ENCODE results near the gene DYNC1LI2.
A peak's percentile ranks its signal among the peaks of the same experiment; 100 is the strongest.
"Not testable (repeated sequence)": the region's sequence is repeated elsewhere in the genome, so short reads cannot be mapped to it uniquely, and the experiment has no call there.

The DYNC1LI2 gene

DNA sequence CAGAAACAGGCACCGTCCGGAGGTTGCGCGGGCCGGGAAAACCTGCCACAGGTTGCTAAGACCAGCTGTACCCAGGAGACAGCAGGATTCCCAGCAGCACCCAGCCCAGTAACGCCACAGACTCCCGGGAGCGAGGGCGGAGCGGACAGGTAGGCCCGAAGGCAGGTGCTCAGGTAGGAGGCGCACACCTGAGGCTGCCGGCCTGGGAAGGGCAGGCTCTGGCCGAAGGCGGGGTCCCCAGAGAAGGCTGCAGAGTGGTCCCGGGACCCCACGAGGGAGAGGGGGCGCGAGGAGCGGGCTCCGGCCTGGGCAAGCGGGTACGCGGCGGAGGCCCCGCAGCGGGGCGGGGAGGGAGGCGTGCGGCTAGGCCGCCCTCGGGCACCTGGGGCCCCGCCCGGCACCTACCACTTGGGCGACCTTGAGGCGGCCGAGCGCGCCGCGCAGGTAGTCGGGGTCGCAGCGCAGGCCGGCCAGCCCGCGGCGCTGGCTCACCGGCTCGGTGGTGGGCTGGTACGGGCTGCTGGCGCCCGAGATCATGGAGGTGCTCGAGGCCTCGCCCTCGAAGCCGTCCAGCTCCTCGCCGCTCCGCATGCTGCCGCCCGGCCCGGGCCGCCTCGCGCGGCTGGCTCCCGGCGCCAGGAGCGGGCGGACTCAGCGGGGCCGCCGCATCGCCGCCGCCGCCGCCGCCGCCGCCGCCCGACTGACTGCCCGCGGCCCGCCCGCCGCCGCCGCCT is 55.3 kb downstream of the DYNC1LI2 start:
- DNase-seq: peak; percentile 5

DNA sequence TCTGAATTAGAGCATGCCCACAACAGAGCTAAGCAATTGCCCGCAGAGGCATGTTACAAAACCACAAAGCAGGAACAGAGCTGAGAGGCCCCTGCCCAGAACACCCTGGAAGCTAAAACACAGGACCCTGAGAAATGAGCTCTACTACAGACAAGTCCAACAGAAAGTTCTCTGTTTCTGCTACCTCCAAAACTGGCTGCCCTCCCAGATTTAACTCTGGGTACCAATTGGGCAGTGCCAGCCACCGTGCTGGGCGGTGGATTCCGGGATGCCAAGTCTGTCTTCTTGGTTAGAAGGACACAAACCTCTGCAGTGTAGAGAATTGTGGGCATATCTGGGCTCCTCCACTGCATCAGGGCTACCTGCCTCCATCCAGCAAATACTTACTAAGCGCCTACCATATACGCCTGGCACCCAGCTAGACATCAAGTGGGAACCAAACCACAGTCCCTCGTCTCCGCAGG is 55.9 kb downstream of the DYNC1LI2 start:
- peak; percentile 4 for DNase-seq

DNA sequence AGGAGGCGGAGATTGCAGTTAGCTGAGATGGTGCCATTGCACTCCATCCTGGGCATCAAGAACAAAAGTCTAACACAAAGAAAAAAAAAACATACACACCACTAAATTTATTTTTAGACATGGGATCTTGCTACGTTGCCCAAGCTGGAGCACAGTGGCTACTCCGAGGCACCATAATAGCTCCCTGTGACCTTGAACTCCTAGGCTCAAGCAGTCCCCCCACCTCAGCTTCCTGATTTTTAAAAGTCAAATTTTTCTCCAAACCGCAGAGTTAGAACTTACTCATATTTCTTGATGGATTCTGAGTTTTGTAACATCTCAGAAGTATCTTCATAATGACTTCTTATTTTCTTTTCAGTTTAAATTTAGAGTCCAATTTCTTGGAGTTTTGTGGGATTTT is 58.3 kb downstream of the DYNC1LI2 start:
- no peak for DNase-seq

DNA sequence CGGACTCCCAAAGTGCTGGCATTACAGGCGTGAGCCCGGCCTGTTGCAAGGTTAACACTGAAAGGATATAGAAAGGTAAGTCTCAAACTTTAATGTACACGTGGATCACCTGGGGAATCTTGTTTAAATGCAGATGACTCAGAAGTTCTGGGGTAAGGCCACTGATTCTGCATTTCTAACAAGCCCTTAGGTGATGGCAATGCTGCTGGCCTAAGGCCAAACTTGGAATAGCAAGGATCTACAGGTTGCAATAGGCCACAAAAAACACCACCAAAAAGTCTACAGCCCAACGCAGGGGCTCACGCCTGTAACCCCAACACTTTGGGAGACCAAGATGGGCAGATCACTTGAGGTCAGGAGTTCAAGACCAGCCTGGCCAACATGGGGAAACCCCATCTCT is 59.1 kb downstream of the DYNC1LI2 start:
- DNase-seq: no peak

DNA sequence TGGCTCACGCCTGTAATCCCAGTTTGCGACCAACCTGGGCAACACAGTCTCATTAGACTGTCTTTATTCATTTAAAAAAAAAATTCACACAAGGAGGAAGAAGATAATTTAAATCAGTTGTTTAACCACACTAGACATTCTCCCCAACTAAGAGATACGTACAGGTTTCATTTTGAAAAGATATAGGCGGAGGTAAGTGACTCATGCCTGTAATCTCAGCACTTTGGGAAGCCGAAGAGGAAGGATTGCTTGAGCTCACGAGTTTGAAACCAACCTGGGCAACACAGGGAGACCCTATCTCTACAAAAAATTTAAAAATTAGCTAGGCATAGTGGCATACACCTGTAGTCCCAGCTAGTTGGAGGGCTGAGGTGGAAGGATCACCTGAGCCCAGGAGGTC is 60.2 kb downstream of the DYNC1LI2 start:
- no peak for DNase-seq

DNA sequence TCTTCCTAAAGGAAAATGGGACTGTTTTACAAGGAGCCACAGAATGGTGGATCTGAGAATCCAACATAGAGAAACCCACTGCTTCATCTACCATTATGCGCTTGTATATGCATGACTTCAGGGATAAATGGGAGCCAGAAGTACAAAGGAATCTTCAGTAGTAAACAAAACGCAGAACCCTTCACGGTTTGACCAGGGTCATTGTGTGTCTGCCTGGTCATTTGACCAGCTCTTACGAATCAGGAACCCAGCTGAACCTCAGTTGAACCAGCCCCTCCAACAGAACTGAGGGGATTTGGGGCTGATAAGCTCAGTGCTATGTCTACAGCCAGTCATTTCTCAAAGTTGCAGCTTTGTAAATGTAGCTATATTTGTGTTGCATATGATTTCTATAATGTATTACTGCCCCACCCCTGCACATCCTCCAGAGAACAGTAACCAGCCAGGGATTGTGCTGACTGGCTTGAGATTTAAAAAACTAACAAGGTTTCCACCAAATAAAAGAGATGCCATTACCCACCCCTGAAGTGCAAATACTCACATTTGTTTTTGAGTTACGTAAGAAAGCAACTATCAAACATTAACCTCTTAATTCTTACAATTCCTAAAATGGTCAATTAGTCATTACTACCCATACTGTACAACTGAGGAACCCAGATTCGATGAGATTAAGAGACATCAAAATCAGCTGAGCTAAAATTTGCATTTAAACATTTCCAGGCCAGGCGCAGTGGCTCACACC is 61.1 kb downstream of the DYNC1LI2 start:
- no peak for DNase-seq

DNA sequence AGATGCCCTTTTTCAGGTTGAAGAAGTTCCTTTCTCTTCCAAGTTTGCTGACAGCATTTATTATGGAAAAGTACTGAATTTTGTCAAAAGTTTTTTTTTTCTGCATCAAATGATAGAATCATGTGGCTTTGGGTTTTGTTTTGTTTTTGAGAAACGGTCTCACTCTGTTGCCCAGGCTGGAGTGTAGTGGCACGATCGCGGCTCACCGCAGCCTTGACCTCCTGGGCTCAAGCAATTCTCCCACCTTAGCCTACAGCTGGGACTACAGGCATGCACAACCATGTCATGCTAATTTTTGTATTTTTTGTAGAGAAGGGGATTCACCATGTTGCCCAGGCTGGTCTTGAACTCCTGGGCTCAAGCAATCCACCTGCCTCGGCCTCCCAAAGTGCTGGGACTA is 62.1 kb downstream of the DYNC1LI2 start:
- no peak for DNase-seq

DNA sequence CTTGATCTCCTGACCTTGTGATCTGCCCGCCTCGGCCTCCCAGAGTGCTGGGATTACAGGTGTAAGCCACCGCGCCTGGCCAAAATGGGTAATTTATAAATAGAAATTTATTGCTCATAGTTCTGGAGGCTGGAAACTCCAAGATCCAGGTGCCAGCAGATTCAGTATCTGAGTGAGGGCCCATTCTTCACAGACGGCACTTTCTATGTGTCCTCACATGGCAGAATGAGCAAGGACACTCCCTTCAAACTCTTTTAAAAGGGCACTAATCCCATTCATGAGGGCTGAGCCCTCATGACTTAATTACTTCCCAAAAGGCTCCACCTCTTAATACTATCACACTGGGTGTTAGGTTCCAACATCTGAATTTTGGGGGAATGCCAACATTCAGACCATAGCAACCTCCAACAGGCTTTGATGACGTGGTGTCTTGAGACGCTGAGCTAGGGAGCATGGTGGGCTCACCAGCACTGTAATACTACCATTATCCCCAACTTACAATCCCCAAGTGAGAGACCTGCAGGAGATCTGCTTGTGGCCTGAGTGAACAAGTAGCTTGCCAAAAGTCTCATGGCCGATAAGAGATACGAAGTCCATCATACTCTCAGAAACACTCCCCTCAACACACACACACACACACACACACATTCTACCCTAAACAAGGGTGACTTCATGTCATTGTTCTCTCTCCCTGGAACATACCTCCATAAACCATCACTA is 63.3 kb downstream of the DYNC1LI2 start:
- DNase-seq: no peak

DNA sequence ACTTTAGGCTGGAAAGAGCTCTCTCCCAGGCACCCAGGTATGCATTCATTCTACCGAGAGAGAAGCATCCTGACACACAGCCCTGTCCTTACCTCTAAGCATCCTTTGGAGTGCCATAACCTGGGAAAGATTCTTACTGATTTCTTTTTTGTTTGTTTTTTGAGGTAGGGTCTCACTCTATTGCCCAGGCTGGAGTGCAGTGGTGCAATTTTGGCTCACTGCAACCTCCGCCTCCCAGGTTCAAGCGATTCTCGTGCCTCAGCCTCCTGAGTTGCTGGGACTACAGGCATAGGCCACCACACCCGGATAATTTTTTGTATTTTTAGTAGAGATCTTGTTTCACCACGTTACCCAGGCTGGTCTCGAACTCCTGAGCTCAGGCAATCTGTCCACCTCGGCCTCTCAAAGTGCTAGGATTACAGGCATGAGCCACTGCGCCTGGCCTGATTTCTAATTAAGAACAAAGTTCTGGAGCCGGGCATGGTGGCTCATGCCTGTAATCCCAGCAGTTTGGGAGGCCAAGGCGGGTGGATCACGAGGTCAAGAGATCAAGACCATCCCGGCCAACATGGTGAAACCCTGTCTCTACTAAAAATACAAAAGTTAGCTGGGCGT is 65.8 kb downstream of the DYNC1LI2 start:
- DNase-seq: not testable (repeated sequence)

DNA sequence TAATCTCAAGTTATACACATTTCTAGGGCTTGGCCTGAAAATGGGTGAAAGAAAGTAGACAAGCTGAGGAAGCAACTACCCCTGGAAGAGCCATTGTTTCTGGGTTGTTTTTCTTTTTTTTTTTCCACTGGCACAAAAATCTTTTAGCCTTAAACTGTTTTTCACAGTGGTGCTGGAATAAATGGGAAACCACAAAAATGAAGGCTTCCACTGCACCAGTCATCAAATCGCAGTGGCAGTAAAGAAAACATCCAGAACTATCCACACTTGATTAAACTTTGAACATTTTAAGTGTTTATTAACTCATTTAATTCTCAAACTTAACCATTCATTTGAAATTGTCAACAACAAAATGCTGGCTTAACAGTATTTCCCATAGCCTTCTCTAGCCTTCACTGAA is 69.1 kb downstream of the DYNC1LI2 start:
- no peak for DNase-seq

DNA sequence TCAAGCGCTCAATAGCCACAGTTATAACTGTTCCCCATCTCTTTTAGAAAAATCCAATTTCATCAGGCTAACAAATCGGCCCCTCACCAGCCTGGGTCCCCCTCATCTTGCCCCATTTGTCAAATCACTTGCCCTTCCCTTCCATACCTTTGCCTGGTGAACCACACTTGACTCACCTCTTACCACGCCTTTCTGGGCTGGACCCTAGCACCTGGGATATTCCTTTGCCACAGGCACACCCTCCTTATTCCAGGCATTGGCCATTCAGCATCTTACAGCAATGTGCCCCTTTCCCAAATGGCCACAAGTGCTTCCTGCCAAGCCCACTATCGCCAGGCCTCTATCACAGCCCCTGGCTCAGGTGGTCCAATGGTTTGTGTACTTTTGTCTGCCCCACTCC is 69.7 kb downstream of the DYNC1LI2 start:
- DNase-seq: no peak

DNA sequence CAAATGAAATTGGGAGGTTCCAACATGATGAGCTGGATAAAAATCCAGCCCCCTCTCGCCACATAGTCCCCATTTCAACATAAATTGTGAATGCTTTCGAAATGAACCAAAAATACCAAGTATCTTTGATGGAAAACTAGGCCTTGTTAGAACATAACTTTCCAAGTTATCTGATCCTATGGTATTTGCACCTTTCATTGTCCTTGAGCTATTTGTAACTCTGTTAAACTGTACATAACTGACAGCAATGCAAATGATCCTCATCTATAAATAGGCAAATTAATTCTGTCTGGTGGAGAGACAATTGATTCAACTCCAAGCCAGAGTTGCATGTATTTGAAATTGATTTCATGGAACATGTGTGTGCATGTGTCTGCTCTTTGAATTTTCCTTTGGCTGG is 73.1 kb downstream of the DYNC1LI2 start:
- DNase-seq: no peak

DNA sequence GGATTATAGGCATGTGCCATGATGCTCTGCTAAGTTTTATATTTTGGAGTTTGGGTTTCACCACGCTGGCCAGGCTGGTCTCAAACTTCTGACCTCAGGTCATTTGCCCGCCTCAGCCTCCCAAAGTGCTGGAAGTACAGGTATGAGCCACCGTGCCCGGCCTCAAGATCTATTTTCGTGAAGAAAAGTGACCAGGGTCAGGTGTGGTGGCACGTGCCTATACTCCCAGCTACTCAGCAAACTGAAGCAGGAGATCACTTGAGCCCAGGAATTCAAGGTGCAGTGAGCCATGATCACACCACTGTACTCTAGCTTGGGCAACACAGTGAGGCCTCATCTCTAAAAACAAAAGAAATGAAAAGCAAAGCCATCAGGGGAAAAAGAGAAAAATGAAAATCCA is 73.6 kb downstream of the DYNC1LI2 start:
- DNase-seq: no peak

DNA sequence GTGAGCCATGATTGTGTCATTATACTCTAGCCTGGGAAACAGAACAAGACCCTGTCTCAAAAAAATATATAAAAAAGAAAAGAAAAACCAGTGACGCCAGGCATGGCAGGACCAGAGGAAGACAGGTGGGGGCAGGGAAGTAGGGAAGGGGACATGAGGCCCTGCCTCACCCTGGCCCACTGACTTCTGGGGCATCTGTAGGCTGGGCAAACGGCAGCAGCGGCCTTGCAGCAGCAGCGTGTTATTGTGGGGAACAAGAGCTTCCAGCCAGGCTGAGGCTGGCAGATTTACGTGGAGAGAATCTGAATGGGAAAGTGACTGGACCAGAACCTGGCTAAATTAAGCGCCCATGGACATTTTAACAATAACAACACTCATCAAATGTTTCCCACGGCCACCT is 74.2 kb downstream of the DYNC1LI2 start:
- no peak for DNase-seq

DNA sequence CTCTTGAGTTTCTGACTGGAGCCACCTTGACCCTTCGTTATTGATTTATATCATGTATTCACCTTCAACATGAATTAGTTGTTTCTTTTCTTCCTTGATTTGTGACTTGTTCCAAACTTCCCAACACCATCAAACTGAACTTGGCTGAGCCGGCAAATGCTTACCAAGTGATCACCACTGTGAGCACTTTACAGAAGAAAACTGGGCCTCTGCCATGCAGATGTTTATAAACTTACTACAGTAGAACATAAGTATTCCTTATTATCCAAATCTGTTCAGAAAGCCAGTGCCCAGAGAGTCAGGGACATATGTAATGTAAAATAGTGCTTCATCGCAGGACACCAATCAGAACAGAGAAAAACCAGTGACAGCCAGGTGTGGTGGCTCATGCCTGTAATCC is 74.8 kb downstream of the DYNC1LI2 start:
- no peak for DNase-seq

DNA sequence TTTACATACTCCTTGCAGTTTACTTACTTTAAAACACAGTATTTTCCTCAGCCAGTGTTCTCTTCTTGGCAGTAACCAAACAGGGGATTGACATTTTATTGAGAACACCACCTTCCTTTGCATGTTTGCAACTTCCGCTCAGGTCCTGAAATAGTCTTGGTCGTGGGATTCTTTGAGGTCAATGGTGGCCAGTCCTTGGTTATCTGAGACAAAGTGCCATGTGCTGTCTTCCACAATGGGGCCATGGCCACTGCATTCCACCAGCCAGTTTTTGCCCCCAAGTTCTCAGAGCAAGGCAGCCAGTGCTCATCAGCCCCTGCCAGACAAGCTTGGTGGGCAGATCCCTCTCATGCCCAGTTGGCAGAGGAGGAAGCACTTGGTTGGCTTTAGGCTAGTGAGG is 77.7 kb downstream of the DYNC1LI2 start:
- no peak for DNase-seq

Measured in stimulated activated CD4-positive, alpha-beta T cell treated with anti-CD3 and anti-CD28 coated beads, Interleukin-15, amount 100 ng/mL, for 24 hours (primary cell).